HEK293 (cell line): Measurements from ENCODE around the gene CSNK1G2.

ENCODE experiments used
- CTCF ChIA-PET: fragments of 350-600 bp; formaldehyde crosslinking; extraction: SDS; loops from one replicate; lab custom pipeline; 2021; ENCODE audit warnings: antibody characterized with exemption; lab: Yijun Ruan, JAX
- POLR2A ChIA-PET: fragments of 300-600 bp; formaldehyde crosslinking; extraction: SDS; loops from one replicate; lab custom pipeline; 2020; ENCODE audit warnings: antibody characterized with exemption, inconsistent platforms; lab: Yijun Ruan, JAX
- H3K27ac ChIP-seq: fragments of 200-500 bp; sonication (Bioruptor generic); 2 replicates; pipeline ENCODE4 v1.5.1; 2014; ENCODE audit warnings: low read depth, low read length, control low read depth, inconsistent platforms; ENCODE audit errors: extremely low read depth
- H3K36me3 ChIP-seq, 2 experiments: fragments of 200-500 bp in 1 of 2; sonication (Bioruptor generic) in 1 of 2; 1 replicate in 1 of 2; 2 replicates in 1 of 2; pipeline ENCODE4 v1.5.1; 2014 to 2017; ENCODE audit warnings: inconsistent platforms in 2 of 2, low read length in 2 of 2; ENCODE audit not compliant: control insufficient read depth in 2 of 2, insufficient read depth in 1 of 2
- H3K4me1 ChIP-seq: fragments of 200-500 bp; sonication (Bioruptor generic); 2 replicates; pipeline ENCODE4 v1.5.1; 2014; ENCODE audit warnings: mild to moderate bottlenecking, low read length, inconsistent platforms; ENCODE audit not compliant: control insufficient read depth, insufficient read depth
- H3K4me3 ChIP-seq: 2 replicates; pipeline ENCODE4 v1.5.1; 2011; ENCODE audit warnings: low read depth, mild to moderate bottlenecking, control low read depth, low read length, moderate library complexity
- H3K9me3 ChIP-seq: fragments of 200-500 bp; sonication (Bioruptor generic); 2 replicates; pipeline ENCODE4 v1.5.1; 2014; ENCODE audit warnings: low read depth, low read length, inconsistent platforms; ENCODE audit not compliant: control insufficient read depth, insufficient read depth
- BCL11B ChIP-seq: fragments of 450-650 bp; formaldehyde crosslinking; IDR thresholded peaks from 2 replicates; pipeline ENCODE4 v1.5.1; 2016; ENCODE audit warnings: low read depth, missing biosample characterization, missing genetic modification characterization
- ELK4 ChIP-seq: IDR thresholded peaks from 2 replicates; pipeline ENCODE4 v1.6.1; 2011; ENCODE audit warnings: mild to moderate bottlenecking, low read depth, low read length, borderline replicate concordance
- HOXA7 ChIP-seq: sonication (generic); formaldehyde crosslinking; IDR thresholded peaks from 2 replicates; pipeline ENCODE4 v1.8.1; 2022; ENCODE audit warnings: missing genetic modification reagents, borderline replicate concordance
- KLF16 ChIP-seq: fragments of 450-650 bp; formaldehyde crosslinking; IDR thresholded peaks from 2 replicates; pipeline ENCODE4 v1.5.1; 2017; ENCODE audit warnings: missing biosample characterization, missing genetic modification characterization
- KLF17 ChIP-seq: fragments of 450-650 bp; formaldehyde crosslinking; IDR thresholded peaks from 2 replicates; pipeline ENCODE4 v1.5.1; 2016; ENCODE audit warnings: missing biosample characterization, missing genetic modification characterization
- ZBTB11 ChIP-seq: fragments of 450-650 bp; formaldehyde crosslinking; conservative IDR thresholded peaks from 2 replicates; pipeline ENCODE4 v1.5.1; 2016; ENCODE audit warnings: low read depth, missing biosample characterization, missing genetic modification characterization
- ZBTB26 ChIP-seq: fragments of 450-650 bp; formaldehyde crosslinking; optimal IDR thresholded peaks from 2 replicates; pipeline ENCODE3; 2016; ENCODE audit warnings: missing biosample characterization, mild to moderate bottlenecking, missing genetic modification characterization
- ZNF18 ChIP-seq: fragments of 450-650 bp; formaldehyde crosslinking; IDR thresholded peaks from 2 replicates; pipeline ENCODE4 v1.5.1; 2016; ENCODE audit warnings: missing biosample characterization, missing genetic modification characterization
- ZNF239 ChIP-seq: fragments of 450-650 bp; formaldehyde crosslinking; IDR thresholded peaks from 2 replicates; pipeline ENCODE4 v1.5.1; 2016; ENCODE audit warnings: missing biosample characterization, missing genetic modification characterization
- ZNF354C ChIP-seq: fragments of 450-650 bp; formaldehyde crosslinking; IDR thresholded peaks from 2 replicates; pipeline ENCODE4 v1.5.1; 2016; ENCODE audit warnings: missing biosample characterization, missing genetic modification characterization, low read depth, borderline replicate concordance
- ZNF48 ChIP-seq: fragments of 450-650 bp; formaldehyde crosslinking; IDR thresholded peaks from 2 replicates; pipeline ENCODE4 v1.5.1; 2016; ENCODE audit warnings: missing biosample characterization, missing genetic modification characterization
- ZNF513 ChIP-seq: fragments of 450-650 bp; IDR thresholded peaks from 2 replicates; pipeline ENCODE4 v1.5.1; 2018; ENCODE audit warnings: missing biosample characterization, missing genetic modification characterization
- ZNF600 ChIP-seq: fragments of 450-650 bp; formaldehyde crosslinking; IDR thresholded peaks from 2 replicates; pipeline ENCODE4 v1.5.1; 2016; ENCODE audit warnings: missing biosample characterization, missing genetic modification characterization
- ZNF670 ChIP-seq: fragments of 450-650 bp; formaldehyde crosslinking; IDR thresholded peaks from 2 replicates; pipeline ENCODE4 v1.5.1; 2016; ENCODE audit warnings: missing biosample characterization, missing genetic modification characterization, low read depth
- ZNF768 ChIP-seq: fragments of 450-650 bp; formaldehyde crosslinking; IDR thresholded peaks from 2 replicates; pipeline ENCODE4 v1.5.1; 2018; ENCODE audit warnings: missing biosample characterization, mild to moderate bottlenecking, missing genetic modification characterization
- TF ChIP-seq, protein P1 (sequence below): fragments of 450-650 bp; formaldehyde crosslinking; IDR thresholded peaks from 2 replicates; pipeline ENCODE4 v1.5.1; 2016; ENCODE audit warnings: missing biosample characterization, missing genetic modification characterization

The CSNK1G2 gene

DNA sequence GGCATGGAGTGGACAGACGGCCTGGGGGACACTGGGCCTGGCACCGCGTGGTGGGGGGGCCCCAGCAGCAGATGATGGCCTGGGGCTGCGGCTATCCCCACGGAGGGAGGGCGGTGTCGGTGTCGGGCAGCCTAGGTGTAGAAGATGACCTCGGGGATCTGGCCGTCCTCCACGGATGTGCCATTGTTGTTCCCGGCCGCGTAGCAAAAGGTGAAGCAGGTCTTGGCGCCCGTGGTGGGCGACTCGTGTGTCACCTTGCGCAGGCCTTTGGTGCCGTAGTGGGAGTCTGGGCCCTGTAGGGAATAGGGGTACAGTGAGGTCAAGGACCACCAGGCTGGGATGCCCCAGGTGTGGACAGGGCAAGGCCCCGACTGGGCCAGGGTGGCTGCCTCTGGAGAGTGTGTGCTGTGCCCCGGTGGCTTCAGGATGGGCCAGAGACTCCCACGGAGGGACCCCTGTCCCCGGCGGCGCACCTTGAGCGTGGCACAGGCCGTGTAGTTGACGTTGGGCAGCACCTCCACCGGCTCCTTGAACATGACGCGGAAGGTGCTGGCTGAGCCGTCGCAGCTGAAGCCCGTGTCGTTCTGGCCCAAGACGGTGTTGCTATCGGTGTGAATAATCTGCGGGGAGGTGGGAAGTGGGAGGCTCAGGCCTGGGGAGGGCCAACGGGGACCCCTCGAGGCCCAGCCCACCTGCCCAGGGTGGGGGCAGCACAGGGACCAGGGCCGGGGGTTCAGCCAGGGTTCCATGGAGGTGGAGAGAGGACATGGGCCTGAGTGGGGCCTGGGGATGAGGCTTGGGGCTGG, 45.6 kb downstream of the CSNK1G2 start:
- Histone ChIP-seq H3K36me3 (peaks cover 21 to 74% of the 10 kb centered on the region in 2 experiments; a peak in 2 of 3 replicates), H3K4me1 (no peaks in the 10 kb centered on the region), H3K9me3 (no peaks in the 10 kb centered on the region)
- ChIA-PET POLR2A (no interaction called here), CTCF (no interaction called here)
- TF ChIP-seq ZNF18 (tag by site-specific recombination) (peak; percentile 81), ELK4 (no peak), KLF17 (tag by site-specific recombination) (no peak), BCL11B (tag by site-specific recombination) (peak; percentile 69; the same call in 1 of the 2 replicates), ZNF768 (tag by site-specific recombination) (no peak), ZNF600 (peak; percentile 92)
- TF ChIP-seq, protein P1, sequence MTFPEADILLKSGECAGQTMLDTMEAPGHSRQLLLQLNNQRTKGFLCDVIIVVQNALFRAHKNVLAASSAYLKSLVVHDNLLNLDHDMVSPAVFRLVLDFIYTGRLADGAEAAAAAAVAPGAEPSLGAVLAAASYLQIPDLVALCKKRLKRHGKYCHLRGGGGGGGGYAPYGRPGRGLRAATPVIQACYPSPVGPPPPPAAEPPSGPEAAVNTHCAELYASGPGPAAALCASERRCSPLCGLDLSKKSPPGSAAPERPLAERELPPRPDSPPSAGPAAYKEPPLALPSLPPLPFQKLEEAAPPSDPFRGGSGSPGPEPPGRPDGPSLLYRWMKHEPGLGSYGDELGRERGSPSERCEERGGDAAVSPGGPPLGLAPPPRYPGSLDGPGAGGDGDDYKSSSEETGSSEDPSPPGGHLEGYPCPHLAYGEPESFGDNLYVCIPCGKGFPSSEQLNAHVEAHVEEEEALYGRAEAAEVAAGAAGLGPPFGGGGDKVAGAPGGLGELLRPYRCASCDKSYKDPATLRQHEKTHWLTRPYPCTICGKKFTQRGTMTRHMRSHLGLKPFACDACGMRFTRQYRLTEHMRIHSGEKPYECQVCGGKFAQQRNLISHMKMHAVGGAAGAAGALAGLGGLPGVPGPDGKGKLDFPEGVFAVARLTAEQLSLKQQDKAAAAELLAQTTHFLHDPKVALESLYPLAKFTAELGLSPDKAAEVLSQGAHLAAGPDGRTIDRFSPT (tag by site-specific recombination) = peak; percentile 18; the same call in 1 of the 2 replicates
- TF ChIP-seq, all 188 proteins: peak for 4
- H3K4me3 ChIP-seq = no peak overlapping the region
- H3K27ac ChIP-seq = peak overlapping the region; percentile 41; the same call in 1 of the 2 replicates

DNA sequence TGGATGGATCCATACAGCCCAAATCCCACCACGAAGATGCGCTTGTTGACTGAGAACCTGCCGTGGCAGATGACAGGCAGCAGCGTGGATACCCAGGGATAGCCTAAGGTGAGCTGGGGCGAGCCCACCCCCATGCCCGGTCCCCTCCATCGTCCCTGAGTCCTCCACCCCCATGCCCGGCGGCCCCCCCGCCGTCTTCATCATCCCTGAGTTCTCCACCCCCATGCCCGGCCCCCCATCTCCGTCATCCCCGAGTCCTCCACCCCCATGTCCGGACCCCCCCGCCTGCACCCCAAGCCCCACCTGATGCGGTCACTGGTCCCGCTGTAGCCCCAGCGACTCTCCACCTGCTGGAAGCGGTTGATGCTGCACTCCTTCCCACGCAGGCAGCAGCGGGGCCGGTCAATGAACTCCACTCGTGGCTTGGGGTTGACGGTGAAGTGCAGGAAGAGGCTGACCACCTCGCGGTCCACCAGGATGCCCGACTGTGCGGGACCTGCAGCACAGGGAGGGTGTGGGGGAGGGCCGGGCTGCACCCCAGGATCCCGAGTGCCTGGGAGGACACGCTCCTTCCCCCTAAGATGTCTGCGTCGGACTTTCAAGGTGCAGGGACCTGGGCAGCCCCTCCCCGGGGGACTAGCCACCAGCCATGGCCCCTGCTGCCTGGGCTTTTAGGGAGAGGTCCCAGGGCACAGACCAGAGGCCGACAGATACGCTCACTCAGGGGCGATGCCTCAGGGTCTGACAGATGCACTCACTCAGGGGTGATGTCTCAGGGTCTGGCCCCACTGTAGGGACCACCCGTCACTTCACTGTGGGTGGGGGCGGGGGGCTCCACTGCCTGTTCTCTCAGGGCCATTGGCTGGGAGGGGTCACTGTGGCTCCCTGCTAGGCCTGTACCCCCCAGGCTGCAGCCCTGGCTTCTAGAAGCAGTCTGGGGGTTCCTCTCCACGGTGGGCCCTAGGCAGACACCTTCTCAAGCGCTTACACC, 46.5 kb downstream of the CSNK1G2 start:
- ChIA-PET POLR2A (no interaction called here), CTCF (interaction anchor here (0.7 kb wide), 1 partner anchor 42 kb away, joined by 4 read pairs; no protein-coding TSS in a partner anchor)
- Histone ChIP-seq H3K27ac (no peak overlapping the region), H3K4me1 (no peaks in the 10 kb centered on the region), H3K36me3 (peaks cover 25 to 72% of the 10 kb centered on the region in 2 experiments; a peak in 2 of 3 replicates), H3K4me3 (no peak overlapping the region), H3K9me3 (no peaks in the 10 kb centered on the region)
- no peak for TF ChIP-seq ZNF670 (tag by site-specific recombination)
- no peak for TF ChIP-seq ZNF354C (tag by site-specific recombination)
- no peak for TF ChIP-seq HOXA7
- TF ChIP-seq ZNF239 (tag by site-specific recombination) = no peak
- TF ChIP-seq ZBTB11 (tag by site-specific recombination) = no peak
- no peak for TF ChIP-seq ZNF513 (tag by site-specific recombination)
- no peak for TF ChIP-seq ZNF48 (tag by site-specific recombination)
- TF ChIP-seq KLF16 = no peak
- no peak for TF ChIP-seq ZBTB26 (tag by site-specific recombination)
